Mesenchymal stem cell (in vitro differentiated cells and primary cell): ENCODE results near the gene PXDC1.

Source experiments
- DNase-seq: peaks from one replicate; pipeline ENCODE4 v3.0.0-alpha.2; 2013
- H2AFZ ChIP-seq: one replicate; pipeline ENCODE4 v1.6.1; 2013; ENCODE audit warnings: low read depth, mild to moderate bottlenecking, control low read depth, inconsistent platforms, low read length, moderate library complexity
- H2AK5ac ChIP-seq: 2 replicates; pipeline ENCODE4 v1.6.1; 2013; ENCODE audit warnings: low read length, moderate library complexity, mild to moderate bottlenecking, inconsistent platforms; ENCODE audit not compliant: severe bottlenecking
- H2BK120ac ChIP-seq: one replicate; pipeline ENCODE4 v1.6.1; 2013; ENCODE audit warnings: low read depth, mild to moderate bottlenecking, inconsistent platforms, low read length, moderate library complexity
- H2BK12ac ChIP-seq, 2 experiments: one replicate each; pipeline ENCODE4 v1.6.1; 2013; ENCODE audit warnings: inconsistent platforms in 2 of 2, low read length in 2 of 2, mild to moderate bottlenecking in 2 of 2, moderate library complexity in 2 of 2, control low read depth in 1 of 2
- H2BK15ac ChIP-seq: one replicate; pipeline ENCODE4 v1.6.1; 2013; ENCODE audit warnings: mild to moderate bottlenecking, low read depth, inconsistent platforms; ENCODE audit not compliant: poor library complexity, severe bottlenecking
- H2BK5ac ChIP-seq: 2 replicates; pipeline ENCODE4 v1.6.1; 2013; ENCODE audit warnings: low read depth, mild to moderate bottlenecking, low read length, control low read depth, inconsistent platforms; ENCODE audit not compliant: poor library complexity, severe bottlenecking
- H3K14ac ChIP-seq, 2 experiments: one replicate each; pipeline ENCODE4 v1.6.1; 2013; ENCODE audit warnings: inconsistent platforms in 2 of 2, low read length in 2 of 2, control low read depth in 1 of 2, mild to moderate bottlenecking in 1 of 2, moderate library complexity in 1 of 2
- H3K18ac ChIP-seq, 2 experiments: one replicate each; pipeline ENCODE4 v1.6.1; 2013; ENCODE audit warnings: inconsistent platforms in 2 of 2, low read length in 2 of 2, control low read depth in 1 of 2, low read depth in 1 of 2, mild to moderate bottlenecking in 1 of 2
- H3K23ac ChIP-seq, 2 experiments: one replicate each; pipeline ENCODE4 v1.6.1; 2013; ENCODE audit warnings: inconsistent platforms in 2 of 2, low read length in 2 of 2, mild to moderate bottlenecking in 2 of 2, moderate library complexity in 2 of 2, control low read depth in 1 of 2
- H3K27ac ChIP-seq: 2 replicates; pipeline ENCODE4 v1.5.1; 2013; ENCODE audit warnings: mild to moderate bottlenecking, moderate library complexity, low read length, control low read depth, inconsistent platforms; ENCODE audit not compliant: poor library complexity, severe bottlenecking
- H3K27me3 ChIP-seq, 2 experiments: 2 replicates each; pipeline versions ENCODE4 v1.6.1 to v1.7.0; 2013; ENCODE audit warnings: low read length in 2 of 2, mild to moderate bottlenecking in 2 of 2, moderate library complexity in 2 of 2, control low read depth in 1 of 2, inconsistent platforms in 1 of 2; ENCODE audit not compliant: control insufficient read depth in 1 of 2, insufficient read depth in 1 of 2
- H3K36me3 ChIP-seq, 2 experiments: 2 replicates each; pipeline versions ENCODE4 v1.6.1 to v1.7.0; 2013; ENCODE audit warnings: low read length in 2 of 2, control low read depth in 1 of 2, inconsistent platforms in 1 of 2, low read depth in 1 of 2, mild to moderate bottlenecking in 1 of 2; ENCODE audit not compliant: insufficient read depth in 2 of 2, control insufficient read depth in 1 of 2
- H3K4ac ChIP-seq, 2 experiments: one replicate each; pipeline ENCODE4 v1.6.1; 2013; ENCODE audit warnings: inconsistent platforms in 2 of 2, low read length in 2 of 2, mild to moderate bottlenecking in 2 of 2, moderate library complexity in 2 of 2, control low read depth in 1 of 2, low read depth in 1 of 2
- H3K4me1 ChIP-seq: 2 replicates; pipeline ENCODE4 v1.6.1; 2013; ENCODE audit warnings: low read depth, low read length, control low read depth; ENCODE audit not compliant: control insufficient read depth, insufficient read depth
- H3K4me2 ChIP-seq: 2 replicates; pipeline ENCODE4 v1.6.1; 2013; ENCODE audit warnings: low read length, mild to moderate bottlenecking, inconsistent platforms; ENCODE audit not compliant: poor library complexity, severe bottlenecking
- H3K4me3 ChIP-seq, 2 experiments: 2 replicates each; pipeline versions ENCODE4 v1.5.1 to v1.7.0; 2013; ENCODE audit warnings: low read length in 2 of 2, mild to moderate bottlenecking in 2 of 2, control low read depth in 1 of 2, low read depth in 1 of 2; ENCODE audit not compliant: insufficient read depth in 1 of 2
- H3K79me1 ChIP-seq: replicated peaks from 2 replicates; pipeline ENCODE4 v1.6.1; 2013; ENCODE audit warnings: mild to moderate bottlenecking, control low read depth, low read length, inconsistent platforms; ENCODE audit not compliant: poor library complexity, severe bottlenecking
- H3K9ac ChIP-seq: 2 replicates; pipeline ENCODE4 v1.7.0; 2013; ENCODE audit warnings: mild to moderate bottlenecking, low read length, moderate library complexity
- H3K9me3 ChIP-seq: 2 replicates; pipeline ENCODE4 v1.7.0; 2013; ENCODE audit warnings: mild to moderate bottlenecking, low read length; ENCODE audit not compliant: control insufficient read depth
- H4K8ac ChIP-seq: one replicate; pipeline ENCODE4 v1.6.1; 2013; ENCODE audit warnings: inconsistent platforms, mild to moderate bottlenecking, low read length, moderate library complexity
- H4K91ac ChIP-seq: one replicate; pipeline ENCODE4 v1.6.1; 2013; ENCODE audit warnings: mild to moderate bottlenecking, low read length, inconsistent platforms
- WGBS: methylation state at CpG from one replicate; pipeline ENCODE4 v1.1.7; 2013; ENCODE audit warnings: mixed read lengths; 5-methylcytosine and 5-hydroxymethylcytosine counted together

PXDC1 gene

GRCh38 chr6:3776881-3777507 is 25.5 kb upstream of the PXDC1 start:
- Histone ChIP-seq H3K79me1 (no peaks in the 10 kb centered on the region), H3K27ac (no peak overlapping the region), H3K4me1 (peaks cover 8% of the 10 kb centered on the region), H2BK15ac (no peak overlapping the region), H3K23ac (no peak overlapping the region), H3K36me3 (no peaks in the 10 kb centered on the region), H3K14ac (no peak overlapping the region), H3K9me3 (no peaks in the 10 kb centered on the region), H2BK5ac (no peak overlapping the region), H3K4me2 (no peak overlapping the region), H2AFZ (no peak overlapping the region), H4K91ac (no peak overlapping the region), H3K4me3 (no peak overlapping the region), H3K18ac (no peak overlapping the region), H4K8ac (no peak overlapping the region), H3K4ac (no peak overlapping the region), H3K9ac (no peak overlapping the region), H2AK5ac (no peak overlapping the region), H2BK12ac (peak overlapping the region in 1 of 2 experiments; percentile 61), H3K27me3 (peaks cover 0 to 8% of the 10 kb centered on the region in 2 experiments), H2BK120ac (no peak overlapping the region)
- 93% methylated on average over 6 of the region's 6 CpGs for WGBS
- no peak for DNase-seq

GRCh38 chr6:3775847-3776246 is 24.3 kb upstream of the PXDC1 start:
- no peak overlapping the region for H4K8ac ChIP-seq
- H2BK15ac ChIP-seq: no peak overlapping the region
- H3K36me3 ChIP-seq: no peaks in the 10 kb centered on the region
- no peak overlapping the region for H2AK5ac ChIP-seq
- 90% methylated on average over 4 of the region's 4 CpGs for WGBS
- no peak overlapping the region for H2BK5ac ChIP-seq
- no peak overlapping the region for H4K91ac ChIP-seq
- H3K4me3 ChIP-seq: no peak overlapping the region
- H3K9ac ChIP-seq: no peak overlapping the region
- no peak overlapping the region for H3K23ac ChIP-seq
- peaks cover 0 to 4% of the 10 kb centered on the region in 2 experiments for H3K27me3 ChIP-seq
- no peak overlapping the region for H2AFZ ChIP-seq
- no peak overlapping the region for H3K4me2 ChIP-seq
- no peak overlapping the region for H3K4ac ChIP-seq
- peaks cover 8% of the 10 kb centered on the region for H3K4me1 ChIP-seq
- no peak overlapping the region for H3K18ac ChIP-seq
- DNase-seq: no peak
- H2BK120ac ChIP-seq: no peak overlapping the region
- H3K9me3 ChIP-seq: no peaks in the 10 kb centered on the region
- no peak overlapping the region for H3K27ac ChIP-seq
- H2BK12ac ChIP-seq: no peak overlapping the region
- H3K14ac ChIP-seq: no peak overlapping the region
- no peaks in the 10 kb centered on the region for H3K79me1 ChIP-seq

- Histone ChIP-seq H3K9ac (no peak overlapping the region), H3K4ac (no peak overlapping the region), H3K4me2 (no peak overlapping the region), H2BK12ac (no peak overlapping the region), H3K79me1 (no peaks in the 10 kb centered on the region), H2BK5ac (no peak overlapping the region), H4K91ac (no peak overlapping the region), H3K18ac (no peak overlapping the region), H3K27ac (no peak overlapping the region), H3K23ac (no peak overlapping the region), H3K27me3 (peaks cover 0 to 4% of the 10 kb centered on the region in 2 experiments), H2BK15ac (no peak overlapping the region), H2BK120ac (no peak overlapping the region), H2AK5ac (no peak overlapping the region), H3K4me3 (no peak overlapping the region), H3K14ac (no peak overlapping the region), H3K9me3 (no peaks in the 10 kb centered on the region), H3K4me1 (peaks cover 8% of the 10 kb centered on the region), H4K8ac (no peak overlapping the region), H2AFZ (no peak overlapping the region), H3K36me3 (no peaks in the 10 kb centered on the region)
- 94% methylated on average over 5 of the region's 7 CpGs for WGBS
- no peak for DNase-seq
These were observed 23.9 kb upstream of the PXDC1 start for GRCh38 chr6:3775386-3775785.

- H3K9ac ChIP-seq: no peak overlapping the region
- no peak overlapping the region for H3K14ac ChIP-seq
- no peak overlapping the region for H2AFZ ChIP-seq
- H2AK5ac ChIP-seq: no peak overlapping the region
- no peak overlapping the region for H3K4me3 ChIP-seq
- no peak overlapping the region for H3K4ac ChIP-seq
- no peak overlapping the region for H2BK12ac ChIP-seq
- no peak overlapping the region for H4K8ac ChIP-seq
- no peak overlapping the region for H2BK120ac ChIP-seq
- H3K23ac ChIP-seq: no peak overlapping the region
- DNase-seq: no peak
- no peak overlapping the region for H2BK5ac ChIP-seq
- H4K91ac ChIP-seq: no peak overlapping the region
- H3K79me1 ChIP-seq: no peaks in the 10 kb centered on the region
- peaks cover 9% of the 10 kb centered on the region for H3K4me1 ChIP-seq
- H3K27me3 ChIP-seq: peaks cover 0 to under 1% of the 10 kb centered on the region in 2 experiments
- 97% methylated on average over 6 of the region's 7 CpGs for WGBS
- H3K9me3 ChIP-seq: no peaks in the 10 kb centered on the region
- H2BK15ac ChIP-seq: no peak overlapping the region
- H3K27ac ChIP-seq: no peak overlapping the region
- H3K4me2 ChIP-seq: no peak overlapping the region
- H3K36me3 ChIP-seq: no peaks in the 10 kb centered on the region
- H3K18ac ChIP-seq: no peak overlapping the region
These were observed 22.3 kb upstream of the PXDC1 start for GRCh38 chr6:3773678-3774298.
